Measurements from ENCODE around the gene TIAM1.

TIAM1 gene

GRCh38 chr21:31337086-31337485 lies 7.0 kb downstream of the TIAM1 start:
- Histone ChIP-seq H3K36me3 (replicated peaks) (peaks cover 6% of the 10 kb centered on the region), H3K27ac (peak overlapping the region; percentile 75), H3K4me3 (ENCODE audit: low read depth, low read length) (no peak overlapping the region), H3K27me3 (replicated peaks) (no peaks in the 10 kb centered on the region)
- TF ChIP-seq CTCF (IDR thresholded peaks at IDR 0.05; ENCODE audit: low read depth, low read length, missing control alignments): no peak
- DNase-seq: no peak
- in situ Hi-C loops (cut with HindIII; ENCODE audit: low pct_ligation_motif_present, low sequenced_read_pairs): no loop called here

- in situ Hi-C loops (cut with HindIII; ENCODE audit: low pct_ligation_motif_present, low sequenced_read_pairs): no loop called here
- DNase-seq: no peak
- H3K27me3 ChIP-seq (replicated peaks): no peaks in the 10 kb centered on the region
- no peak overlapping the region for H3K4me3 ChIP-seq (ENCODE audit: low read depth, low read length)
- peaks cover 6% of the 10 kb centered on the region for H3K36me3 ChIP-seq (replicated peaks)
- H3K27ac ChIP-seq: peak overlapping the region; percentile 75
- TF ChIP-seq CTCF (IDR thresholded peaks at IDR 0.05; ENCODE audit: low read depth, low read length, missing control alignments): no peak
Observed at GRCh38 chr21:31336739-31337040, 7.4 kb downstream of the TIAM1 start.

- Histone ChIP-seq H3K27me3 (replicated peaks) (no peaks in the 10 kb centered on the region), H3K4me3 (ENCODE audit: low read depth, low read length) (no peak overlapping the region), H3K27ac (peak overlapping the region; percentile 75), H3K36me3 (replicated peaks) (peaks cover 6% of the 10 kb centered on the region)
- in situ Hi-C loops (cut with HindIII; ENCODE audit: low pct_ligation_motif_present, low sequenced_read_pairs): no loop called here
- TF ChIP-seq CTCF (IDR thresholded peaks at IDR 0.05; ENCODE audit: low read depth, low read length, missing control alignments): no peak
- DNase-seq: peak; percentile 94
Observed at GRCh38 chr21:31335957-31336738, 7.9 kb downstream of the TIAM1 start.

GRCh38 chr21:31334648-31335121 lies 9.4 kb downstream of the TIAM1 start:
- no peak for TF ChIP-seq CTCF (IDR thresholded peaks at IDR 0.05; ENCODE audit: low read depth, low read length, missing control alignments)
- no peak overlapping the region for H3K4me3 ChIP-seq (ENCODE audit: low read depth, low read length)
- in situ Hi-C loops (cut with HindIII; ENCODE audit: low pct_ligation_motif_present, low sequenced_read_pairs): no loop called here

GRCh38 chr21:31332525-31332924 lies 11.5 kb downstream of the TIAM1 start:
- in situ Hi-C loops (cut with HindIII; ENCODE audit: low pct_ligation_motif_present, low sequenced_read_pairs): no loop called here
- no peaks in the 10 kb centered on the region for H3K27me3 ChIP-seq (replicated peaks)
- DNase-seq: no peak

More at GRCh38 chr21:31334648-31335121, 9.4 kb downstream of the TIAM1 start:
- H3K27ac ChIP-seq: no peak overlapping the region
- DNase-seq: no peak
- H3K36me3 ChIP-seq (replicated peaks): peaks cover 6% of the 10 kb centered on the region
- H3K27me3 ChIP-seq (replicated peaks): no peaks in the 10 kb centered on the region

More at GRCh38 chr21:31332525-31332924, 11.5 kb downstream of the TIAM1 start:
- no peak for TF ChIP-seq CTCF (IDR thresholded peaks at IDR 0.05; ENCODE audit: low read depth, low read length, missing control alignments)
- Histone ChIP-seq H3K27ac (no peak overlapping the region), H3K4me3 (ENCODE audit: low read depth, low read length) (no peak overlapping the region), H3K36me3 (replicated peaks) (peaks cover 5% of the 10 kb centered on the region)
